Ureter (tissue), 1 donor: ENCODE measurements around the gene CAMK2G. TPM values are rescaled to one million over a fixed set of nuclear protein-coding genes. Genes with fewer than 3 reads are reported as not detected.
A peak's percentile ranks its signal among the peaks of the same experiment; 100 is the strongest.
"Not testable (repeated sequence)": the region's sequence is repeated elsewhere in the genome, so short reads cannot be mapped to it uniquely, and the experiment has no call there.

Source experiments
- DNase-seq: peaks from one replicate; pipeline ENCODE4 v3.0.0-alpha.2; 2020; ENCODE audit warnings: low spot score
- total RNA-seq: library from RNA; stranded (reverse); gene quantifications from one replicate; pipeline ENCODE4 v1.2.4, GENCODE V29; 2023
- donor health status: DM: yes; HTN: yes; CAD: no.

Gene CAMK2G
- total RNA-seq, 1 donor from 2014 or later = 80.5 TPM

- no peak for DNase-seq
Measured at GRCh38 chr10:73840056-73840402, 34.3 kb downstream of the CAMK2G start.

GRCh38 chr10:73839276-73839966 is 34.9 kb downstream of the CAMK2G start:
- DNase-seq = no peak

GRCh38 chr10:73838827-73839226 is 35.5 kb downstream of the CAMK2G start:
- DNase-seq = no peak

GRCh38 chr10:73838008-73838567 is 36.3 kb downstream of the CAMK2G start:
- no peak for DNase-seq

GRCh38 chr10:73837072-73837471 is 37.3 kb downstream of the CAMK2G start:
- no peak for DNase-seq

GRCh38 chr10:73836427-73836980 is 37.9 kb downstream of the CAMK2G start:
- DNase-seq = no peak

GRCh38 chr10:73829090-73829489 is 45.3 kb downstream of the CAMK2G start:
- DNase-seq = not testable (repeated sequence)

GRCh38 chr10:73828161-73828560 is 46.2 kb downstream of the CAMK2G start:
- DNase-seq = no peak

- no peak for DNase-seq
Measured at GRCh38 chr10:73827346-73828089, 46.8 kb downstream of the CAMK2G start.

GRCh38 chr10:73824146-73824725 is 50.1 kb downstream of the CAMK2G start:
- no peak for DNase-seq

GRCh38 chr10:73823391-73823790 is 51.0 kb downstream of the CAMK2G start:
- no peak for DNase-seq

GRCh38 chr10:73819513-73820093 is 54.8 kb downstream of the CAMK2G start:
- DNase-seq = peak; percentile 72

- DNase-seq = no peak
Measured at GRCh38 chr10:73819081-73819480, 55.3 kb downstream of the CAMK2G start.

GRCh38 chr10:73818402-73818801 is 56.0 kb downstream of the CAMK2G start:
- DNase-seq = no peak

- DNase-seq = no peak
Measured at GRCh38 chr10:73817826-73818225, 56.5 kb downstream of the CAMK2G start.

- DNase-seq = no peak
Measured at GRCh38 chr10:73816917-73817729, 57.2 kb downstream of the CAMK2G start.

- DNase-seq = no peak
Measured at GRCh38 chr10:73815719-73816030, 58.7 kb downstream of the CAMK2G start.

GRCh38 chr10:73814896-73815718 is 59.2 kb downstream of the CAMK2G start:
- DNase-seq = no peak

GRCh38 chr10:73814276-73814895 is 60.0 kb downstream of the CAMK2G start:
- DNase-seq = no peak

- no peak for DNase-seq
Measured at GRCh38 chr10:73813333-73813732, 61.0 kb downstream of the CAMK2G start.
